ENCODE results near the gene MMS19.

GRCh38 chr10:97517778-97518300, 19.6 kb upstream of the MMS19 start:
- no peak for TF ChIP-seq POLR2A (IDR thresholded peaks at IDR 0.05)
- no peak for TF ChIP-seq CTCF (IDR thresholded peaks at IDR 0.05)
